Heart left ventricle (tissue), 16 donors: ENCODE data around the gene PEAK3. TPM values are rescaled to one million over a fixed set of nuclear protein-coding genes. Genes with fewer than 3 reads are reported as not detected.

Experiments used
- ATAC-seq, 4 donors: fragments of 200-7000 bp; cut with Tn5 transposase; one replicate each; pipeline ENCODE4 v1.9.1; 2020 to 2022; ENCODE audit warnings: moderate library complexity in 4 of 4, mild to moderate bottlenecking in 3 of 4, moderate number of reproducible peaks in 1 of 4
- DNase-seq, 5 donors: peaks; one replicate each; pipeline ENCODE4 v3.0.0-alpha.2; 2020
- H3K27ac ChIP-seq, 12 donors: fragments of 200-600 bp; sonication (generic) in 4 of 12; one replicate each; pipeline versions ENCODE4 v1.5.0 to v1.8.0; 2016 to 2022; ENCODE audit warnings: mild to moderate bottlenecking in 2 of 12
- H3K27me3 ChIP-seq, 9 donors: fragments of 200-600 bp; sonication (generic) in 2 of 9; one replicate each; pipeline versions ENCODE4 v1.5.1 to v1.8.0; 2016 to 2022; ENCODE audit warnings: mild to moderate bottlenecking in 3 of 9
- H3K36me3 ChIP-seq, 9 donors: fragments of 200-600 bp; sonication (generic) in 2 of 9; one replicate each; pipeline versions ENCODE4 v1.5.0 to v1.8.0; 2018 to 2022; ENCODE audit warnings: mild to moderate bottlenecking in 2 of 9
- H3K4me1 ChIP-seq, 12 donors: fragments of 200-600 bp; sonication (generic) in 4 of 12; one replicate each; pipeline versions ENCODE4 v1.5.0 to v1.8.0; 2016 to 2022; ENCODE audit warnings: mild to moderate bottlenecking in 3 of 12
- H3K4me3 ChIP-seq, 12 donors: fragments of 200-600 bp; sonication (generic) in 4 of 12; one replicate each; pipeline versions ENCODE4 v1.5.0 to v1.8.0; 2017 to 2022; ENCODE audit warnings: mild to moderate bottlenecking in 9 of 12, moderate library complexity in 4 of 12
- H3K9me3 ChIP-seq, 12 donors: fragments of 200-600 bp; sonication (generic) in 4 of 12; one replicate each; pipeline versions ENCODE4 v1.5.0 to v1.8.0; 2016 to 2022; ENCODE audit warnings: mild to moderate bottlenecking in 1 of 12
- POLR2A ChIP-seq, 2 donors: fragments of 450-650 bp; IDR thresholded peaks; one replicate each; pipeline ENCODE4 v1.6.1; 2017; ENCODE audit warnings: antibody characterized with exemption in 2 of 2, mild to moderate bottlenecking in 2 of 2, moderate library complexity in 2 of 2
- WGBS, 4 donors: extraction: QIAGEN DNeasy Blood & Tissue Kit in 2 of 4; methylation state at CpG; one replicate each; pipeline versions ENCODE4 v1.1.5 to v1.1.7; 2013 to 2018; 5-methylcytosine and 5-hydroxymethylcytosine counted together
- intact Hi-C, 10 donors: fragments of 100-400 bp; cut with DNase I; formaldehyde crosslinking; loops; one replicate each; pipeline versions ENCODE4 v1.11.1 to v1.14.2; 2022
- polyA plus RNA-seq, 2 donors: library from polyadenylated mRNA; stranded (reverse); fragments of 200-250 nt; gene quantifications; one replicate each; pipeline ENCODE4 v1.2.3, GENCODE V29; 2013
- total RNA-seq, 9 donors: library from RNA; depleted of rRNA in 2 of 9; stranded (reverse); fragments of >200 nt in 2 of 9; fragmentation: NEBNext Ultra II Directional in 3 of 9; extraction: Animal tissue kit (Norgen Biotek cat#: 25700) in 3 of 9; gene quantifications; one replicate each; pipeline versions ENCODE4 v1.1.0 to v1.2.4, GENCODE V29; 2016 to 2023
- TF ChIP-seq, protein P1 (sequence below), 12 donors: fragments of 200-600 bp; sonication (generic) in 4 of 12; IDR thresholded peaks; one replicate each; pipeline versions ENCODE4 v1.5.0 to v1.8.0; 2018 to 2022; ENCODE audit warnings: antibody characterized with exemption in 12 of 12, mild to moderate bottlenecking in 5 of 12
- donor health status: ischemic (EF 13 %, LVEDD 7.1; RV severe dilation, severe dysfunction).
- donor health status: healthy with polysubstance abuse.
- donor health status: DM: no; HTN: yes; CAD: no.
- donor health status: DM: no; HTN: no; CAD: no.
- donor health status: ischemic (EF 25% LVEDD 6.9; RV normal size, moderate dysfunction).
- donor health status: ischemic (EF 25% LVEDD 5.7; RV mildly dilated, moderate dysfunction).
- donor health status: healthy.
- donor health status: DM: yes; HTN: yes; CAD: no.
- donor health status: ischemic (EF 35%, LVEDD 5.7; RV mildly dilated, moderate dysfunction).
- donor health status: nonischemic (EF 11% LVEDD 7.7; RV severe dilation, severe dysfunction).
- donor health status: DM: yes; HTN: yes; CAD: no.
- donor health status: PGD.
- donor health status: ischemic (EF 29% LVEDD 5.4; RV normal size, mild dysfunction).
- donor health status: nonischemic (EF 23%, LVEDD 6.1; RV moderate dilation, normal function).

PEAK3 gene
- total and polyA plus RNA-seq, 11 donors: 0.11 to 1.6 (median 0.27) TPM

- TF ChIP-seq, protein P1, sequence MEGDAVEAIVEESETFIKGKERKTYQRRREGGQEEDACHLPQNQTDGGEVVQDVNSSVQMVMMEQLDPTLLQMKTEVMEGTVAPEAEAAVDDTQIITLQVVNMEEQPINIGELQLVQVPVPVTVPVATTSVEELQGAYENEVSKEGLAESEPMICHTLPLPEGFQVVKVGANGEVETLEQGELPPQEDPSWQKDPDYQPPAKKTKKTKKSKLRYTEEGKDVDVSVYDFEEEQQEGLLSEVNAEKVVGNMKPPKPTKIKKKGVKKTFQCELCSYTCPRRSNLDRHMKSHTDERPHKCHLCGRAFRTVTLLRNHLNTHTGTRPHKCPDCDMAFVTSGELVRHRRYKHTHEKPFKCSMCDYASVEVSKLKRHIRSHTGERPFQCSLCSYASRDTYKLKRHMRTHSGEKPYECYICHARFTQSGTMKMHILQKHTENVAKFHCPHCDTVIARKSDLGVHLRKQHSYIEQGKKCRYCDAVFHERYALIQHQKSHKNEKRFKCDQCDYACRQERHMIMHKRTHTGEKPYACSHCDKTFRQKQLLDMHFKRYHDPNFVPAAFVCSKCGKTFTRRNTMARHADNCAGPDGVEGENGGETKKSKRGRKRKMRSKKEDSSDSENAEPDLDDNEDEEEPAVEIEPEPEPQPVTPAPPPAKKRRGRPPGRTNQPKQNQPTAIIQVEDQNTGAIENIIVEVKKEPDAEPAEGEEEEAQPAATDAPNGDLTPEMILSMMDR (IDR thresholded peaks at IDR 0.05): peak; percentile 93 to 99 (median 96)
- TF ChIP-seq POLR2A (IDR thresholded peaks at IDR 0.05): no peak
- Histone ChIP-seq H3K4me3 (peak overlapping the region in 9 of 12 donors; percentile 18 to 100 (median 39)), H3K9me3 (no peaks in the 10 kb centered on the region), H3K4me1 (peaks cover 9 to 57% (median 42%) of the 10 kb centered on the region in 12 donors), H3K36me3 (peaks cover 0 to 45% (median 29%) of the 10 kb centered on the region in 9 donors), H3K27me3 (no peaks in the 10 kb centered on the region), H3K27ac (peak overlapping the region in 11 of 12 donors; percentile 51 to 100 (median 78))
- peak in 3 of 4 donors; percentile 5 to 23 (median 15) for ATAC-seq
- WGBS, 4 donors: 11 to 18% (median 13%) methylated on average over 35 to 45 of the region's 45 CpGs
- intact Hi-C loops: loop anchor here in 9 of 10 donors (1.0 to 10.0 kb wide), 13 partner anchors 36 to 121 kb away; partner anchors contain the start of genes PLEKHJ1 (in 7 of the 9), SF3A2 (in 7 of the 9), AP3D1 (in 2 of the 9) and DOT1L (in 2 of the 9)
- DNase-seq: peak; percentile 78 to 90 (median 81)
Observed at GRCh38 chr19:2273356-2274184, 8.4 kb downstream of the PEAK3 start.

GRCh38 chr19:2271234-2272103 is 10.5 kb downstream of the PEAK3 start:
- peak in 3 of 5 donors; percentile 33 to 65 (median 59) for DNase-seq
- TF ChIP-seq, protein P1 (IDR thresholded peaks at IDR 0.05): no peak
- no peak for TF ChIP-seq POLR2A (IDR thresholded peaks at IDR 0.05)
- Histone ChIP-seq H3K27me3 (no peaks in the 10 kb centered on the region), H3K4me1 (peaks cover 9 to 67% (median 49%) of the 10 kb centered on the region in 12 donors), H3K27ac (peak overlapping the region; percentile 91 to 100 (median 99)), H3K9me3 (no peaks in the 10 kb centered on the region), H3K36me3 (peaks cover 0 to 40% (median 29%) of the 10 kb centered on the region in 9 donors), H3K4me3 (peak overlapping the region; percentile 87 to 100 (median 98))
- intact Hi-C loops: loop anchor here in 9 of 10 donors (2.0 to 10.0 kb wide), 11 partner anchors 34 to 123 kb away; partner anchors contain the start of genes PLEKHJ1 (in 6 of the 9), SF3A2 (in 6 of the 9), AP3D1 (in 2 of the 9) and DOT1L (in 2 of the 9)
- no peak for ATAC-seq
- 26 to 38% (median 32%) methylated on average over 28 to 43 of the region's 43 CpGs for WGBS, 4 donors

DNA sequence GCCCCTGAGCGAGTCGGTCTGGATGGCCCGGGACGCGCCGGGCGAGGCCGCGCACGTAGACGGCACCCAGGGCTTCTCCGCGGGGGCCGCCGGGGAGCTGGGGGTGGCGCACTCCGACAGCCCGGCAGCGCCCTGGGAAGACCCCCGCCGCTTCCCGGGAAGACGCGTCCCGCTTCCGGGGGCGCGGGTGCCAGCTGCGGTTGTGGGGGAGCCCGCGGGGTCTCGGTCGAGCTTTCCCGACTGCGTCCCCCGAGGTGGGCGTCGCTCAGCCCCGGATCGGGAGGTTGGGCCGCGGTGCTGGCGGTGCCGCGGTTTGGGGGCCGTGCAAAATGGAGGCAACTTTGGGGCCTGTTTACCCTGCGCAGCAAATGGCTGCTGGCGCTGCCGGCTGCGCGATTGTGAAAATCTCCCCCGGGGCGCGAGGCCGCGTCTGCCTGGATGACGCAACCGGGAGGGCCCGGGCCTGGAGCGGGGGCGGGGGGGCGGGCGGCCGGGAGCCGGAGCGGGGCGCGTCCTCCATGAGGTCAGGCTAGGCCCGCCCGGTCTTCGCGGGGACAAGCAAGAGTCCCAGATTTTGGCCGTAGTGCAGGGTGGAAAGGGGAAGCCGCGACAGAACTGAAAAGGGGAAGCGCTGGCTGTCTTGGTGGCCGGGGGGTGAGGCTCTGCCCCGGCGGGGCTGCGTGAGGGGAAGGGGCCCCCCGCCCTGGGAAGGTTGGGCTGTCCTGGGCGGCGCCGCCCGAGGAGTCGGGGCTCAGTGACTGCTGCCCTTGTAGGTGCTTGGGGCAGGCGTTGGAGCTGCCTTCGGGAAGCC is 11.3 kb downstream of the PEAK3 start:
- Histone ChIP-seq H3K9me3 (no peaks in the 10 kb centered on the region), H3K4me3 (peak overlapping the region; percentile 87 to 100 (median 98)), H3K4me1 (peaks cover 9 to 75% (median 50%) of the 10 kb centered on the region in 12 donors), H3K27ac (peak overlapping the region; percentile 91 to 100 (median 99)), H3K36me3 (peaks cover 0 to 34% (median 22%) of the 10 kb centered on the region in 9 donors), H3K27me3 (no peaks in the 10 kb centered on the region)
- DNase-seq (peak; percentile 90 to 93 (median 91)), ATAC-seq (peak; percentile 8 to 56 (median 54))
- TF ChIP-seq, protein P1 (IDR thresholded peaks at IDR 0.05): no peak
- TF ChIP-seq POLR2A (IDR thresholded peaks at IDR 0.05): peak in 1 of 2 donors; percentile 73
- WGBS, 4 donors: 0 to 1% (median 0%) methylated on average over 38 to 88 of the region's 88 CpGs
- intact Hi-C loops: loop anchor here in 9 of 10 donors (1.0 to 10.0 kb wide), 12 partner anchors 33 to 124 kb away; partner anchors contain the start of genes PLEKHJ1 (in 5 of the 9), SF3A2 (in 5 of the 9), AP3D1 (in 2 of the 9) and DOT1L (in 2 of the 9)
